GM12878 (cell line): ENCODE results near the gene ZNF445. TPM values are rescaled to one million over a fixed set of nuclear protein-coding genes. Genes with fewer than 3 reads are reported as not detected.

Experiments used
- ATAC-seq: fragments of 200-7000 bp; cut with Tn5 transposase; 3 replicates; pipeline ENCODE4 v1.9.1; 2020; ENCODE audit warnings: mild to moderate bottlenecking, moderate library complexity
- BruUV-seq: library from RNA; stranded (reverse); fragments of 400-500 nt; replicated peaks from 2 replicates; lab custom pipeline; 2021; lab: Mats Ljungman, UMichigan
- CTCF ChIA-PET: fragments of 300-600 bp; sonication (Branson Sonifier 250); formaldehyde crosslinking; extraction: SDS; loops from one replicate; lab custom pipeline; 2021; ENCODE audit warnings: inconsistent platforms; lab: Yijun Ruan, JAX
- POLR2A ChIA-PET: fragments of 350-600 bp; formaldehyde crosslinking; extraction: SDS; loops from one replicate; lab custom pipeline; 2021; ENCODE audit warnings: inconsistent platforms; lab: Charles Lee
- RAD21 ChIA-PET: fragments of 300-600 bp; sonication (Branson Sonifier 250); formaldehyde crosslinking; loops from one replicate; lab custom pipeline; 2023; ENCODE audit warnings: antibody characterized with exemption; ENCODE audit not compliant: unreplicated experiment; lab: Charles Lee
- SMC1A ChIA-PET: fragments of 300-600 bp; sonication (Branson Sonifier 250); formaldehyde crosslinking; loops from one replicate; lab custom pipeline; 2023; ENCODE audit not compliant: unreplicated experiment, uncharacterized antibody; lab: Charles Lee
- DNase-seq: peaks from one replicate; pipeline ENCODE4 v3.0.0-alpha.2; 2011; ENCODE audit warnings: low read depth, low spot score
- FAIRE-seq: peaks from 3 replicates; lab custom pipeline; 2011; peaks lifted over from hg19 to GRCh38; lab: Jason Lieb, UNC
- H2AFZ ChIP-seq: 2 replicates; pipeline ENCODE4 v1.6.0; 2011; ENCODE audit warnings: low read depth, low read length, control low read depth; ENCODE audit not compliant: control insufficient read depth
- H3K27ac ChIP-seq: 2 replicates; pipeline ENCODE4 v1.5.1; 2011; ENCODE audit warnings: control low read depth; ENCODE audit not compliant: control insufficient read depth, insufficient read depth
- H3K27me3 ChIP-seq, 2 experiments: replicated peaks in 1 of 2; 2 replicates each; pipeline versions ENCODE4 v1.6.0 to v1.6.1; 2011; ENCODE audit warnings: low read length in 1 of 2; ENCODE audit not compliant: control insufficient read depth in 2 of 2, insufficient read depth in 2 of 2
- H3K36me3 ChIP-seq, 2 experiments: 2 replicates each; pipeline ENCODE4 v1.5.1; 2011; ENCODE audit warnings: low read length in 1 of 2; ENCODE audit not compliant: control insufficient read depth in 2 of 2, insufficient read depth in 2 of 2
- H3K4me1 ChIP-seq: 2 replicates; pipeline ENCODE4 v1.6.1; 2011; ENCODE audit warnings: mild to moderate bottlenecking, low read length, moderate library complexity, mixed read lengths; ENCODE audit not compliant: control insufficient read depth, insufficient read depth
- H3K4me2 ChIP-seq: 2 replicates; pipeline ENCODE4 v1.6.0; 2011; ENCODE audit warnings: control low read depth; ENCODE audit not compliant: control insufficient read depth, insufficient read depth
- H3K4me3 ChIP-seq: fragments of 200-600 bp; sonication (generic); 2 replicates; pipeline ENCODE4 v1.5.1; 2016
- H3K79me2 ChIP-seq: 2 replicates; pipeline ENCODE4 v1.6.0; 2011; ENCODE audit warnings: low read length; ENCODE audit not compliant: control insufficient read depth, insufficient read depth
- H3K9ac ChIP-seq: 2 replicates; pipeline ENCODE4 v1.8.0; 2011; ENCODE audit warnings: low read length, control low read depth, mixed read lengths; ENCODE audit not compliant: control insufficient read depth, insufficient read depth
- H3K9me3 ChIP-seq: replicated peaks from 3 replicates; pipeline ENCODE4 v1.5.1; 2011; ENCODE audit warnings: mild to moderate bottlenecking, low read length; ENCODE audit not compliant: control insufficient read depth, insufficient read depth
- H4K20me1 ChIP-seq: 2 replicates; pipeline ENCODE4 v1.6.0; 2011; ENCODE audit not compliant: control insufficient read depth, insufficient read depth
- ATF3 ChIP-seq: IDR thresholded peaks from 2 replicates; pipeline ENCODE4 v1.6.1; 2011; ENCODE audit warnings: low read depth, mild to moderate bottlenecking, low read length, moderate library complexity, borderline replicate concordance; ENCODE audit errors: extremely low read depth
- IKZF1 ChIP-seq: fragments of 450-650 bp; conservative IDR thresholded peaks from 2 replicates; pipeline ENCODE4 v1.6.1; 2017; ENCODE audit warnings: antibody characterized with exemption, mild to moderate bottlenecking
- KLF5 ChIP-seq: fragments of 450-650 bp; IDR thresholded peaks from 2 replicates; pipeline ENCODE4 v1.6.1; 2014; ENCODE audit warnings: mild to moderate bottlenecking; ENCODE audit not compliant: partially characterized antibody
- MEF2A ChIP-seq: IDR thresholded peaks from 2 replicates; pipeline ENCODE4 v1.6.1; 2011; ENCODE audit warnings: low read depth, mild to moderate bottlenecking, low read length, moderate library complexity; ENCODE audit not compliant: insufficient read depth
- MTA3 ChIP-seq: IDR thresholded peaks from 2 replicates; pipeline ENCODE4 v1.6.1; 2012; ENCODE audit warnings: low read length, inconsistent platforms, borderline replicate concordance
- NR2C1 ChIP-seq: fragments of 450-650 bp; IDR thresholded peaks from 2 replicates; pipeline ENCODE4 v1.6.1; 2017; ENCODE audit warnings: antibody characterized with exemption, mild to moderate bottlenecking, moderate library complexity
- POLR2A ChIP-seq: IDR thresholded peaks from 2 replicates; pipeline ENCODE4 v1.6.1; 2011; ENCODE audit warnings: low read depth, mild to moderate bottlenecking, low read length
- POLR2AphosphoS5 ChIP-seq: IDR thresholded peaks from 2 replicates; pipeline ENCODE4 v1.6.1; 2011; ENCODE audit warnings: mild to moderate bottlenecking, low read length, inconsistent platforms
- SRF ChIP-seq, 2 experiments: IDR thresholded peaks; 2 replicates each; pipeline ENCODE4 v1.6.1; 2011; ENCODE audit warnings: low read depth in 2 of 2, low read length in 2 of 2, mild to moderate bottlenecking in 1 of 2, moderate library complexity in 1 of 2
- ZBTB4 ChIP-seq: fragments of 450-650 bp; formaldehyde crosslinking; IDR thresholded peaks from 2 replicates; pipeline ENCODE4 v1.4.0; 2022; ENCODE audit warnings: mild to moderate bottlenecking, moderate library complexity
- ZNF217 ChIP-seq: fragments of 450-650 bp; IDR thresholded peaks from 2 replicates; pipeline ENCODE4 v1.6.1; 2017; ENCODE audit warnings: antibody characterized with exemption, mild to moderate bottlenecking
- WGBS: methylation state at CpG from one replicate; pipeline ENCODE4 v1.1.6; 2016; ENCODE audit warnings: low lambda C conversion rate; ENCODE audit not compliant: insufficient replicate concordance, insufficient coverage; ENCODE audit errors: missing lambda C conversion rate; 5-methylcytosine and 5-hydroxymethylcytosine counted together
- in situ Hi-C: fragments of 300-500 bp; cut with MboI; formaldehyde crosslinking; loops from 9 replicates; pipeline ENCODE4 v1.14.3; 2018; ENCODE audit warnings: mixed read lengths
- intact Hi-C: fragments of 100-400 bp; cut with micrococcal nuclease; formaldehyde crosslinking; loops from one replicate; pipeline ENCODE4 v1.14.2; 2022; ENCODE audit not compliant: unreplicated experiment
- polyA plus RNA-seq, 11 experiments: library from polyadenylated mRNA; depleted of rRNA in 4 of 11; unstranded in 6 of 11; stranded (reverse) in 5 of 11; fragments of >200 nt; fragmentation: Nextera tagmentation in 4 of 11; fragmentation: Illumina TruSeq in 1 of 11; extraction: Ambion mirVana in 4 of 11; extraction: Trizol in 1 of 11; gene quantifications; 1 replicate in 1 of 11; 2 replicates in 10 of 11; pipeline versions ENCODE4 v1.2.1 to v1.2.3, GENCODE V29; 2011 to 2016; ENCODE audit warnings: inconsistent platforms in 2 of 11, missing spikeins in 2 of 11, low read depth in 1 of 11
- total RNA-seq, 4 experiments: library from RNA; depleted of rRNA in 3 of 4; stranded (reverse); fragments of >200 nt in 3 of 4; fragmentation: Illumina TruSeq in 1 of 4; extraction: Trizol in 1 of 4; gene quantifications; 2 replicates each; pipeline versions ENCODE4 v1.2.1 to v1.2.3, GENCODE V29; 2013 to 2021
- TF ChIP-seq, protein P1 (sequence below): fragments of 450-650 bp; IDR thresholded peaks from 2 replicates; pipeline ENCODE4 v1.6.1; 2017; ENCODE audit warnings: antibody characterized with exemption, mild to moderate bottlenecking, moderate library complexity
- TF ChIP-seq, protein P2 (sequence below): fragments of 450-650 bp; IDR thresholded peaks from 2 replicates; pipeline ENCODE4 v1.6.1; 2018; ENCODE audit warnings: mild to moderate bottlenecking, low read depth, moderate library complexity; ENCODE audit not compliant: partially characterized antibody

ZNF445 gene
- total and polyA plus RNA-seq, 10 of the 15 experiments (the other 5 are each of a cell fraction or from before 2014, with no cell fraction given) = 0.80 to 14.4 (median 5.6) TPM

GRCh38 chr3:44510000-44510368 lies 32.5 kb upstream of the ZNF445 start (continued):
- TF ChIP-seq, protein P1, sequence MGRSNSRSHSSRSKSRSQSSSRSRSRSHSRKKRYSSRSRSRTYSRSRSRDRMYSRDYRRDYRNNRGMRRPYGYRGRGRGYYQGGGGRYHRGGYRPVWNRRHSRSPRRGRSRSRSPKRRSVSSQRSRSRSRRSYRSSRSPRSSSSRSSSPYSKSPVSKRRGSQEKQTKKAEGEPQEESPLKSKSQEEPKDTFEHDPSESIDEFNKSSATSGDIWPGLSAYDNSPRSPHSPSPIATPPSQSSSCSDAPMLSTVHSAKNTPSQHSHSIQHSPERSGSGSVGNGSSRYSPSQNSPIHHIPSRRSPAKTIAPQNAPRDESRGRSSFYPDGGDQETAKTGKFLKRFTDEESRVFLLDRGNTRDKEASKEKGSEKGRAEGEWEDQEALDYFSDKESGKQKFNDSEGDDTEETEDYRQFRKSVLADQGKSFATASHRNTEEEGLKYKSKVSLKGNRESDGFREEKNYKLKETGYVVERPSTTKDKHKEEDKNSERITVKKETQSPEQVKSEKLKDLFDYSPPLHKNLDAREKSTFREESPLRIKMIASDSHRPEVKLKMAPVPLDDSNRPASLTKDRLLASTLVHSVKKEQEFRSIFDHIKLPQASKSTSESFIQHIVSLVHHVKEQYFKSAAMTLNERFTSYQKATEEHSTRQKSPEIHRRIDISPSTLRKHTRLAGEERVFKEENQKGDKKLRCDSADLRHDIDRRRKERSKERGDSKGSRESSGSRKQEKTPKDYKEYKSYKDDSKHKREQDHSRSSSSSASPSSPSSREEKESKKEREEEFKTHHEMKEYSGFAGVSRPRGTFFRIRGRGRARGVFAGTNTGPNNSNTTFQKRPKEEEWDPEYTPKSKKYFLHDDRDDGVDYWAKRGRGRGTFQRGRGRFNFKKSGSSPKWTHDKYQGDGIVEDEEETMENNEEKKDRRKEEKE = no peak
- TF ChIP-seq KLF5 = no peak

DNA sequence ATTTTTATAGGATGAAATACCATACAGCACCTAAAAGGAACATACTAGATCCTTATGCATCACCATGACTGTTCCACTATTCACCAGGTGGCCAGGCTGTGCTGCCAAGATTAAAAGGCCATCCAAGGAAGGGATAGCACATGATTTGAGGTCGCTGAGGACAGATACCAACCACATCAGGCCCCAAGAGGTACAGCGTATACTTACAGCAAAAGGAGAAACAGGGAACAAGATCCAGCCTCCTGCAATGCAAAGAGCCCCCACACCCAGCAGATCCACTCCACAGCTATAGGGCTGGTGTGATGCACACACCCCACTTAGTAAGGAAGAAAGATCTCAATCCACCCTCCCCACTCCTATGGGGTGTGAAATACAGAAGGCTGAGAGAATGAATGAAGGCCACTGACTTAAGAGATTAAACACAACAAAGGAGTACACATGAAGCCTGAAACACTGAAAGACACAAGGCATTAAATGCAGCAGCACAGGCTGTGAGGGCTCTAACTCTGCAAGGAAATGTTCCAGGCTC lies 32.0 kb upstream of the ZNF445 start:
- H3K36me3 ChIP-seq = no peaks in the 10 kb centered on the region; a peak in 1 of 4 replicates
- peaks cover 22% of the 10 kb centered on the region for H3K79me2 ChIP-seq
- no TSS peak for BruUV-seq
- intact Hi-C loops = no loop called here
- peaks cover 8% of the 10 kb centered on the region for H3K4me1 ChIP-seq
- no peaks in the 10 kb centered on the region for H4K20me1 ChIP-seq
- ChIA-PET CTCF (no interaction called here), POLR2A (no interaction called here), RAD21 (interaction anchor here (3.4 kb wide), 1 partner anchor 171 kb away, joined by 14 read pairs; the partner anchor contains the start of gene TCAIM), SMC1A (no interaction called here)
- H3K9ac ChIP-seq = peak overlapping the region; percentile 86
- FAIRE-seq (peak; percentile 47), ATAC-seq (peak; percentile 41), DNase-seq (no peak)
- H3K4me3 ChIP-seq = peak overlapping the region; percentile 81
- H3K4me2 ChIP-seq = peak overlapping the region; percentile 93
- no peaks in the 10 kb centered on the region for H3K27me3 ChIP-seq
- 63% methylated on average over 2 of the region's 2 CpGs for WGBS
- no peak for TF ChIP-seq IKZF1
- TF ChIP-seq ZNF217 = no peak
- no peak for TF ChIP-seq POLR2AphosphoS5
- TF ChIP-seq SRF (IDR thresholded peaks at IDR 0.05; ENCODE audit: low read depth in 2 of 2, low read length in 2 of 2) = no peak
- TF ChIP-seq POLR2A = no peak
- TF ChIP-seq MTA3 = no peak
- TF ChIP-seq, protein P2, sequence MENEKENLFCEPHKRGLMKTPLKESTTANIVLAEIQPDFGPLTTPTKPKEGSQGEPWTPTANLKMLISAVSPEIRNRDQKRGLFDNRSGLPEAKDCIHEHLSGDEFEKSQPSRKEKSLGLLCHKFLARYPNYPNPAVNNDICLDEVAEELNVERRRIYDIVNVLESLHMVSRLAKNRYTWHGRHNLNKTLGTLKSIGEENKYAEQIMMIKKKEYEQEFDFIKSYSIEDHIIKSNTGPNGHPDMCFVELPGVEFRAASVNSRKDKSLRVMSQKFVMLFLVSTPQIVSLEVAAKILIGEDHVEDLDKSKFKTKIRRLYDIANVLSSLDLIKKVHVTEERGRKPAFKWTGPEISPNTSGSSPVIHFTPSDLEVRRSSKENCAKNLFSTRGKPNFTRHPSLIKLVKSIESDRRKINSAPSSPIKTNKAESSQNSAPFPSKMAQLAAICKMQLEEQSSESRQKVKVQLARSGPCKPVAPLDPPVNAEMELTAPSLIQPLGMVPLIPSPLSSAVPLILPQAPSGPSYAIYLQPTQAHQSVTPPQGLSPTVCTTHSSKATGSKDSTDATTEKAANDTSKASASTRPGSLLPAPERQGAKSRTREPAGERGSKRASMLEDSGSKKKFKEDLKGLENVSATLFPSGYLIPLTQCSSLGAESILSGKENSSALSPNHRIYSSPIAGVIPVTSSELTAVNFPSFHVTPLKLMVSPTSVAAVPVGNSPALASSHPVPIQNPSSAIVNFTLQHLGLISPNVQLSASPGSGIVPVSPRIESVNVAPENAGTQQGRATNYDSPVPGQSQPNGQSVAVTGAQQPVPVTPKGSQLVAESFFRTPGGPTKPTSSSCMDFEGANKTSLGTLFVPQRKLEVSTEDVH = no peak
- TF ChIP-seq NR2C1 = no peak
- TF ChIP-seq MEF2A = no peak
- TF ChIP-seq ZBTB4 = no peak
- TF ChIP-seq ATF3 = no peak
- no peak overlapping the region for H2AFZ ChIP-seq
- peaks cover 2% of the 10 kb centered on the region; the same call in 2 of the 3 replicates for H3K9me3 ChIP-seq
- in situ Hi-C loops = no loop called here
- H3K27ac ChIP-seq = peak overlapping the region; percentile 81
